Progenitor cell of endocrine pancreas (in vitro differentiated cells): ENCODE measurements around the gene CCR3. TPM values are rescaled to one million over a fixed set of nuclear protein-coding genes. Genes with fewer than 3 reads are reported as not detected.

ENCODE experiments used
- DNase-seq: peaks from one replicate; pipeline ENCODE4 v3.0.0; 2021; ENCODE audit warnings: low spot score; ENCODE audit not compliant: unreplicated experiment
- H3K27ac Mint-ChIP-seq: 2 replicates; pipeline ENCODE4 v1.8.0; 2021; ENCODE audit warnings: mild to moderate bottlenecking, moderate library complexity, mixed read lengths
- H3K27me3 Mint-ChIP-seq: 2 replicates; pipeline ENCODE4 v1.8.0; 2021; ENCODE audit warnings: mixed read lengths
- H3K36me3 Mint-ChIP-seq: 2 replicates; pipeline ENCODE4 v1.8.0; 2022; ENCODE audit warnings: mixed read lengths; ENCODE audit not compliant: insufficient read depth
- H3K4me1 Mint-ChIP-seq: 2 replicates; pipeline ENCODE4 v1.8.0; 2021; ENCODE audit warnings: low read depth, mixed read lengths
- H3K4me3 Mint-ChIP-seq: 2 replicates; pipeline ENCODE4 v1.8.0; 2021; ENCODE audit warnings: low read depth, mild to moderate bottlenecking, moderate library complexity, mixed read lengths
- H3K9me3 Mint-ChIP-seq: 2 replicates; pipeline ENCODE4 v1.8.0; 2021; ENCODE audit warnings: low read depth, mixed read lengths
- CTCF ChIP-seq: fragments of 200-600 bp; sonication (generic); IDR thresholded peaks from one replicate; pipeline ENCODE4 v1.5.0; 2021; ENCODE audit warnings: antibody characterized with exemption, mild to moderate bottlenecking; ENCODE audit not compliant: unreplicated experiment
- total RNA-seq: library from RNA; stranded (reverse); gene quantifications from 2 replicates; pipeline ENCODE4 v1.2.1, GENCODE V29; 2021

CCR3 gene
- total RNA-seq, 1 donor from 2014 or later, result not detected

DNA sequence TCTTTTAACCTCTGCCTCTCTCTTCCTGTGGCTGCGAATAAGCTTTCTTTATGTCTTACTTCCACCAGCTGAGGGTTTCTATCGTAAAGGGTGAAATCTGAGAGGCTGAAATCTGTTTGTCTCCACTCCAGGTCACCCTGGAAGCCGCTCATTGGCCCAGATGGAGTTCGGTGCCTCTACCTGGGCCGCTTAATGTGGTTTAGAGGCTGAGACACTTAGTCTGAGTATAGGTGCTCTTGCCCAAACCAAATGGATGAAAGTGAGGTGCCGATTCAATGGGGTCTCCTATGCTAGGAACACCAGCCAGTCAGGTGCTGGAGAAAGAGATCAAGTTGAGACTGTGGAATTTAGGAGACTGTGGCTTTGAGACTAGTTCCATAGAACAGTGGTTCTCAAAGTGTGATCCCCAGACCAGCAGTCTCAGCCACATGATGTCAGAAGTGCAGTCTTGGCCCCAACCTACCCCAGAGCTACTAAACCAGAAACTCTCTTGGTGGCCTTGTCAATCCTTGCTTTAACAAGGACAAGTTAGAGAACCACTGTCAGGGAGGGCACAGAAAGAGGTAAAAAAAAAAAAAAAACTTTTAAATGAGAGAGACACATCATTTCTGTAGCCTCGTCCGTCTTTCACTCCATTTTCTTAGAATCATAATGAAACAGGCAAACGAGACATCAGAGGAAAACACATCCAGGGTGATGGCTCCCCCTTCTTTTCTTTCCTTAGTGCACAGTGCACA is 56.8 kb downstream of the CCR3 start:
- no peak overlapping the region for H3K27ac Mint-ChIP-seq
- no peaks in the 10 kb centered on the region for H3K4me1 Mint-ChIP-seq
- DNase-seq, result no peak
- H3K9me3 Mint-ChIP-seq, result no peaks in the 10 kb centered on the region
- no peaks in the 10 kb centered on the region for H3K36me3 Mint-ChIP-seq
- TF ChIP-seq CTCF, result no peak
- H3K27me3 Mint-ChIP-seq, result peaks cover 16% of the 10 kb centered on the region
- H3K4me3 Mint-ChIP-seq, result no peak overlapping the region

DNA sequence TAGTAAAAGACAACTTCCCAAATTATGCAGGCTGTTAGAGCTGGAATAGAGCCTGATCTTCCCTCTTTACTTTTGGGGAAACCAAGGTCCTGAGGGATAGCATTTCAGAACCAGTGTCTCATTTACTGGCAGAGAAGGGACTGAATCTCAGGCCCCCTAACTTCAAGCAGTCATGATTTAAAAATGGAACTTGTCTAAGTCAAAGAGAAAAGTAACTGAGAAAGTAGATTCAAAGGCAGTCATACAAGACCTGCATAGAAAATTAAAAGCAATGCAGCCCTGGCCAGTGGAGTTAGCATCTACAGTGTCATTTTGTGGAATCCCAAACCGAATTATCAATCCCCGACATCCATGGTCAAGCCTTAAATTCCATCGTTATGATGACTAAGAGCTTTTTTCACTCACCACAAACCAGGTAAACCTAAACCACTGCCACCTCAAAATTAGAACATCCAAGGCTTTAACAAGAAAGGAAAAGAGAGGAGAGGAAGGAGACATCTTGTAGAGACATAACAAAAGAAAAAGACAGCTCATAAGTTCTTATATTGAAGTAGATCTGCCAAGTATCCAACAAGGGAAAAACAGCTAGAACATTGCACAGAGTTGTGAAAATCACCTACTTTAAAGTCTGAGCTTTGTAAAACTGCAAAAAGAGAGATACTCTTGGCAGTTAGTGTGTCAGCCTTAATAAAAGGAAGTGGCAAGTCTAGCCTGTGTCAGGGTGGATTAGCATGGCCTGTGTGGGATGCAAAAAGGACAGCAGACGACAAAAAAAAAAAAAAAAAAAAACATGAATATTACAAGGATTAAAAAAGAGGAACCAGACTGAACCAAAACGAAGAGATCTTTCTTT is 57.6 kb downstream of the CCR3 start:
- TF ChIP-seq CTCF, result no peak
- no peak overlapping the region for H3K27ac Mint-ChIP-seq
- H3K4me1 Mint-ChIP-seq, result no peaks in the 10 kb centered on the region
- H3K9me3 Mint-ChIP-seq, result no peaks in the 10 kb centered on the region
- no peaks in the 10 kb centered on the region for H3K36me3 Mint-ChIP-seq
- H3K4me3 Mint-ChIP-seq, result no peak overlapping the region
- H3K27me3 Mint-ChIP-seq, result peaks cover 20% of the 10 kb centered on the region
- no peak for DNase-seq

DNA sequence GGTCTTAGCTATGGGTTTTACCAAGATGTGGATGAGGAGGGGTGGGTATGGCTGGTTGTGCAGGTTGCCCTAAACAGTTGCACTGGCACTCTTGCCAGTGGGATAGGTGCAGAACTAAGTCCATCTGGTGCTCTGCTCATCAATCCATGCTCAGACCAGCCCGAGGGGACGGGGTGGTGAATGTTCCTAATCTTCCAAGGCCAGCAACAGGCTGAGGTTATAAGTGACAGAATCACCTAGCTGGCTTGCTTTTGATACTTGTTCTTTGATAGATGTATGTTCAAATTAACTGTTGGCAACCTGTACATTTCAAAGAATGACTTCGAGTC is 58.2 kb downstream of the CCR3 start:
- no peaks in the 10 kb centered on the region for H3K36me3 Mint-ChIP-seq
- no peaks in the 10 kb centered on the region for H3K9me3 Mint-ChIP-seq

DNA sequence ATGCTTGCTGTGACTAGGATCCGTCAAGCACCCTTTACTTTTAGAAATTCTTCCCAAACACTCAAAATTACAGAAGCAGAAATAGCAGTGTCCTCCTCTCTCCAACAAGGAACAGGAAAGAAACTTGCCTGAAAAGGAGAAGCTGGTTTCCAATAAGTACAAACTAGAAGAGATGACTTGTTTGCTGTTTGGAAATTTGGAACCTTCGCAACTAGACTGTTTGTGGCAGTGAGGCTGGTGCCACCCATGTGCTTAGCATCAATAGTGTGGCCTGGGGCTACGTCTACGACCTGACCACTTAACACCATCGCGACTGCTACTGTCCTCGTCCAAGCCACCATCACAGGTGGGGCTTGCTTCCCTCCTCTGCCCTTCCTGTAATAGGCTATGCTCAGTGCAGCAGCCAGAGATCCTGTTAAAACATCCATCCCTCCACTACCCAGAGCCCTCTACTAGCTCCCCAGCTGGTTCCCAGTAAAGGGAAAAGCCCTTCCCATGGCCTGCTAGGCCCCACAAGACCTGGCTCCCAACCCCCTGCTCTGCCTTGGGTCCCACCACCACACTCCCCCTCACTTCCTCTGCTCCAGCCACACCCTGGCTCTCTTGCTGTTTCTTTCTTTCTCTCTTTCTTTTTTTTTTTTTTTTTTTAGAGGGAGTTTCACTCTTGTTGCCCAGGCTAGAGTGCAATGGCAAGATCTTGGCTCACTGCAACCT is 59.0 kb downstream of the CCR3 start:
- H3K27me3 Mint-ChIP-seq, result peaks cover 26% of the 10 kb centered on the region
- no peaks in the 10 kb centered on the region for H3K36me3 Mint-ChIP-seq
- no peaks in the 10 kb centered on the region for H3K9me3 Mint-ChIP-seq
- H3K4me3 Mint-ChIP-seq, result no peak overlapping the region
- no peak for TF ChIP-seq CTCF
- no peak overlapping the region for H3K27ac Mint-ChIP-seq
- DNase-seq, result no peak
- no peaks in the 10 kb centered on the region for H3K4me1 Mint-ChIP-seq

More for the DNA sequence above, 58.2 kb downstream of the CCR3 start:
- Mint-ChIP-seq H3K4me1 (no peaks in the 10 kb centered on the region), H3K27me3 (peaks cover 26% of the 10 kb centered on the region), H3K27ac (no peak overlapping the region), H3K4me3 (no peak overlapping the region)
- no peak for DNase-seq
- TF ChIP-seq CTCF, result no peak

DNA sequence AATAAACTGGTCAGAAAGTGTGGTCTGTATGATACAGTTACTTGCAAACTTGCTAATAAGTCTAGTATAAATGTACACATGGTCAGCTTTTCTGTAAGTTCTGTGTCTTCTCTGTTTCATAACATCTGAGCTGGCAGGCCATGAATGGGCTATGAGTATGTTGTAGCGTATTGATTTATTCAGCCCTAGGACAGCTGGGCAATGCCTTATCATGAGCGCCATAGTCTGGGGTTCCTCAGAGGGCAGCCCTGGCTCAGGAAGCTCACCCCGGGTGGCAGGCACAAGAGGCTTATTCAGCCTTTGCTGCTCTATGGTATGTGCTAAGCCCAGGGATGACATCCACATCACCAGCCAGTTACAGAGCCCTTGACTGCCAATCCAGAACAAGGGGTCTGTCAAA is 61.0 kb downstream of the CCR3 start:
- Mint-ChIP-seq H3K4me1 (no peaks in the 10 kb centered on the region), H3K27ac (no peak overlapping the region)
- no peak for DNase-seq

More for the DNA sequence above, 61.0 kb downstream of the CCR3 start:
- no peak for TF ChIP-seq CTCF
- Mint-ChIP-seq H3K36me3 (no peaks in the 10 kb centered on the region), H3K4me3 (no peak overlapping the region), H3K27me3 (peaks cover 29% of the 10 kb centered on the region), H3K9me3 (no peaks in the 10 kb centered on the region)
